DOHH2 (cell line): ENCODE results near the gene PNPLA7.

ENCODE experiments used
- CTCF ChIP-seq: fragments of 200-600 bp; sonication (generic); IDR thresholded peaks from one replicate; pipeline ENCODE4 v1.5.1; 2014; ENCODE audit warnings: antibody characterized with exemption, mild to moderate bottlenecking, low read depth, low read length; ENCODE audit not compliant: poor library complexity, severe bottlenecking
- EZH2phosphoT487 ChIP-seq: fragments of 200-600 bp; sonication (generic); IDR thresholded peaks from 2 replicates; pipeline ENCODE4 v1.6.1; 2017; ENCODE audit warnings: borderline replicate concordance, mild to moderate bottlenecking, antibody characterized with exemption, low read length, moderate library complexity, mixed read lengths

- TF ChIP-seq CTCF (no peak), EZH2phosphoT487 (no peak)
Observed at GRCh38 chr9:137411645-137412380, 138.4 kb downstream of the PNPLA7 start.
